ENCODE data around the gene CHADL.

The CHADL gene

GRCh38 chr22:41252365-41252764, 11.6 kb upstream of the CHADL start:
- H3K4me1 ChIP-seq (ENCODE audit: control insufficient read depth, insufficient read depth, low read length) = peaks cover 16% of the 10 kb centered on the region
- peaks cover 88% of the 10 kb centered on the region for H3K36me3 ChIP-seq (ENCODE audit: control insufficient read depth, insufficient read depth, low read length, severe bottlenecking)
- DNase-seq (ENCODE audit: low read depth) = no peak
- H3K27me3 ChIP-seq (replicated peaks; ENCODE audit: control insufficient read depth, insufficient read depth, low read length) = no peaks in the 10 kb centered on the region
- no peak overlapping the region for H3K4me3 ChIP-seq (ENCODE audit: low read length)
- no peak overlapping the region for H3K9ac ChIP-seq (ENCODE audit: low read length)
- no peaks in the 10 kb centered on the region for H3K9me3 ChIP-seq (ENCODE audit: control insufficient read depth, low read length)

GRCh38 chr22:41250127-41250526, 9.4 kb upstream of the CHADL start:
- no peak overlapping the region for H3K9ac ChIP-seq (ENCODE audit: low read length)
- no peak for DNase-seq (ENCODE audit: low read depth)

GRCh38 chr22:41249442-41249841, 8.7 kb upstream of the CHADL start:
- Histone ChIP-seq H3K4me3 (ENCODE audit: low read length) (no peak overlapping the region), H3K4me1 (ENCODE audit: control insufficient read depth, insufficient read depth, low read length) (peaks cover 15% of the 10 kb centered on the region), H3K9ac (ENCODE audit: low read length) (no peak overlapping the region), H3K27me3 (replicated peaks; ENCODE audit: control insufficient read depth, insufficient read depth, low read length) (no peaks in the 10 kb centered on the region), H3K9me3 (ENCODE audit: control insufficient read depth, low read length) (no peaks in the 10 kb centered on the region), H3K36me3 (ENCODE audit: control insufficient read depth, insufficient read depth, low read length, severe bottlenecking) (peaks cover 85% of the 10 kb centered on the region)
- DNase-seq (ENCODE audit: low read depth) = no peak

More at GRCh38 chr22:41250127-41250526, 9.4 kb upstream of the CHADL start:
- H3K4me3 ChIP-seq (ENCODE audit: low read length) = no peak overlapping the region
- H3K9me3 ChIP-seq (ENCODE audit: control insufficient read depth, low read length) = no peaks in the 10 kb centered on the region
- H3K4me1 ChIP-seq (ENCODE audit: control insufficient read depth, insufficient read depth, low read length) = peaks cover 15% of the 10 kb centered on the region
- H3K27me3 ChIP-seq (replicated peaks; ENCODE audit: control insufficient read depth, insufficient read depth, low read length) = no peaks in the 10 kb centered on the region
- peaks cover 85% of the 10 kb centered on the region for H3K36me3 ChIP-seq (ENCODE audit: control insufficient read depth, insufficient read depth, low read length, severe bottlenecking)

GRCh38 chr22:41248758-41249157, 8.0 kb upstream of the CHADL start:
- Histone ChIP-seq H3K36me3 (ENCODE audit: control insufficient read depth, insufficient read depth, low read length, severe bottlenecking) (peaks cover 79% of the 10 kb centered on the region), H3K27me3 (replicated peaks; ENCODE audit: control insufficient read depth, insufficient read depth, low read length) (no peaks in the 10 kb centered on the region), H3K4me3 (ENCODE audit: low read length) (no peak overlapping the region), H3K4me1 (ENCODE audit: control insufficient read depth, insufficient read depth, low read length) (peaks cover 15% of the 10 kb centered on the region), H3K9me3 (ENCODE audit: control insufficient read depth, low read length) (no peaks in the 10 kb centered on the region), H3K9ac (ENCODE audit: low read length) (no peak overlapping the region)
- no peak for DNase-seq (ENCODE audit: low read depth)

- peaks cover 75% of the 10 kb centered on the region for H3K36me3 ChIP-seq (ENCODE audit: control insufficient read depth, insufficient read depth, low read length, severe bottlenecking)
- no peak for DNase-seq (ENCODE audit: low read depth)
- no peaks in the 10 kb centered on the region for H3K27me3 ChIP-seq (replicated peaks; ENCODE audit: control insufficient read depth, insufficient read depth, low read length)
- peaks cover 15% of the 10 kb centered on the region for H3K4me1 ChIP-seq (ENCODE audit: control insufficient read depth, insufficient read depth, low read length)
- no peaks in the 10 kb centered on the region for H3K9me3 ChIP-seq (ENCODE audit: control insufficient read depth, low read length)
- H3K4me3 ChIP-seq (ENCODE audit: low read length) = no peak overlapping the region
- H3K9ac ChIP-seq (ENCODE audit: low read length) = no peak overlapping the region
These were observed 7.6 kb upstream of the CHADL start for GRCh38 chr22:41248314-41248713.

- H3K9me3 ChIP-seq (ENCODE audit: control insufficient read depth, low read length) = no peaks in the 10 kb centered on the region
- H3K9ac ChIP-seq (ENCODE audit: low read length) = no peak overlapping the region
- H3K27me3 ChIP-seq (replicated peaks; ENCODE audit: control insufficient read depth, insufficient read depth, low read length) = no peaks in the 10 kb centered on the region
- H3K4me1 ChIP-seq (ENCODE audit: control insufficient read depth, insufficient read depth, low read length) = peaks cover 15% of the 10 kb centered on the region
- peaks cover 69% of the 10 kb centered on the region for H3K36me3 ChIP-seq (ENCODE audit: control insufficient read depth, insufficient read depth, low read length, severe bottlenecking)
- no peak overlapping the region for H3K4me3 ChIP-seq (ENCODE audit: low read length)
- DNase-seq (ENCODE audit: low read depth) = no peak
These were observed 7.0 kb upstream of the CHADL start for GRCh38 chr22:41247703-41248102.

GRCh38 chr22:41245917-41246499, 5.3 kb upstream of the CHADL start:
- Histone ChIP-seq H3K9me3 (ENCODE audit: control insufficient read depth, low read length) (no peaks in the 10 kb centered on the region), H3K4me3 (ENCODE audit: low read length) (no peak overlapping the region), H3K27me3 (replicated peaks; ENCODE audit: control insufficient read depth, insufficient read depth, low read length) (no peaks in the 10 kb centered on the region), H3K36me3 (ENCODE audit: control insufficient read depth, insufficient read depth, low read length, severe bottlenecking) (peaks cover 55% of the 10 kb centered on the region), H3K4me1 (ENCODE audit: control insufficient read depth, insufficient read depth, low read length) (peaks cover 15% of the 10 kb centered on the region), H3K9ac (ENCODE audit: low read length) (no peak overlapping the region)
- DNase-seq (ENCODE audit: low read depth) = no peak

GRCh38 chr22:41243361-41243760, 2.6 kb upstream of the CHADL start:
- no peaks in the 10 kb centered on the region for H3K9me3 ChIP-seq (ENCODE audit: control insufficient read depth, low read length)
- H3K27me3 ChIP-seq (replicated peaks; ENCODE audit: control insufficient read depth, insufficient read depth, low read length) = peaks cover 4% of the 10 kb centered on the region
- DNase-seq (ENCODE audit: low read depth) = no peak
- H3K9ac ChIP-seq (ENCODE audit: low read length) = no peak overlapping the region
- H3K4me1 ChIP-seq (ENCODE audit: control insufficient read depth, insufficient read depth, low read length) = peaks cover 9% of the 10 kb centered on the region
- H3K4me3 ChIP-seq (ENCODE audit: low read length) = no peak overlapping the region
- peaks cover 28% of the 10 kb centered on the region for H3K36me3 ChIP-seq (ENCODE audit: control insufficient read depth, insufficient read depth, low read length, severe bottlenecking)

GRCh38 chr22:41242396-41243117, 1.8 kb upstream of the CHADL start:
- Histone ChIP-seq H3K9me3 (ENCODE audit: control insufficient read depth, low read length) (no peaks in the 10 kb centered on the region), H3K27me3 (replicated peaks; ENCODE audit: control insufficient read depth, insufficient read depth, low read length) (peaks cover 4% of the 10 kb centered on the region)
- peak; percentile 15 for DNase-seq (ENCODE audit: low read depth)

GRCh38 chr22:41241133-41241676, 474 bp upstream of the CHADL start:
- peaks cover 9% of the 10 kb centered on the region for H3K27me3 ChIP-seq (replicated peaks; ENCODE audit: control insufficient read depth, insufficient read depth, low read length)
- DNase-seq (ENCODE audit: low read depth) = no peak

More at GRCh38 chr22:41242396-41243117, 1.8 kb upstream of the CHADL start:
- H3K9ac ChIP-seq (ENCODE audit: low read length) = no peak overlapping the region
- peaks cover 5% of the 10 kb centered on the region for H3K4me1 ChIP-seq (ENCODE audit: control insufficient read depth, insufficient read depth, low read length)
- peaks cover 22% of the 10 kb centered on the region for H3K36me3 ChIP-seq (ENCODE audit: control insufficient read depth, insufficient read depth, low read length, severe bottlenecking)
- H3K4me3 ChIP-seq (ENCODE audit: low read length) = no peak overlapping the region

GRCh38 chr22:41239443-41240128, 1.1 kb downstream of the CHADL start:
- no peak overlapping the region for H3K9ac ChIP-seq (ENCODE audit: low read length)

More at GRCh38 chr22:41241133-41241676, 474 bp upstream of the CHADL start:
- no peak overlapping the region for H3K9ac ChIP-seq (ENCODE audit: low read length)
- H3K36me3 ChIP-seq (ENCODE audit: control insufficient read depth, insufficient read depth, low read length, severe bottlenecking) = peaks cover 11% of the 10 kb centered on the region
- H3K9me3 ChIP-seq (ENCODE audit: control insufficient read depth, low read length) = no peaks in the 10 kb centered on the region
- H3K4me1 ChIP-seq (ENCODE audit: control insufficient read depth, insufficient read depth, low read length) = peaks cover 3% of the 10 kb centered on the region
- H3K4me3 ChIP-seq (ENCODE audit: low read length) = no peak overlapping the region

More at GRCh38 chr22:41239443-41240128, 1.1 kb downstream of the CHADL start:
- H3K9me3 ChIP-seq (ENCODE audit: control insufficient read depth, low read length) = no peaks in the 10 kb centered on the region
- H3K4me3 ChIP-seq (ENCODE audit: low read length) = no peak overlapping the region
- peaks cover 3% of the 10 kb centered on the region for H3K4me1 ChIP-seq (ENCODE audit: control insufficient read depth, insufficient read depth, low read length)
- no peaks in the 10 kb centered on the region for H3K36me3 ChIP-seq (ENCODE audit: control insufficient read depth, insufficient read depth, low read length, severe bottlenecking)
- no peak for DNase-seq (ENCODE audit: low read depth)
- H3K27me3 ChIP-seq (replicated peaks; ENCODE audit: control insufficient read depth, insufficient read depth, low read length) = peaks cover 9% of the 10 kb centered on the region
